Astrocyte (in vitro differentiated cells and primary cell): ENCODE data around the gene HTR3A.

Experiments used
- EZH2 ChIP-seq: IDR thresholded peaks from 2 replicates; pipeline ENCODE4 v1.6.1; 2012; ENCODE audit warnings: mild to moderate bottlenecking, low read length, inconsistent platforms; ENCODE audit not compliant: insufficient read depth
- TF ChIP-seq, protein P1 (sequence below): IDR thresholded peaks from 2 replicates; pipeline ENCODE4 v1.5.1; 2011; ENCODE audit warnings: low read depth, mild to moderate bottlenecking, inconsistent platforms, low read length, moderate library complexity; ENCODE audit not compliant: insufficient read depth

DNA sequence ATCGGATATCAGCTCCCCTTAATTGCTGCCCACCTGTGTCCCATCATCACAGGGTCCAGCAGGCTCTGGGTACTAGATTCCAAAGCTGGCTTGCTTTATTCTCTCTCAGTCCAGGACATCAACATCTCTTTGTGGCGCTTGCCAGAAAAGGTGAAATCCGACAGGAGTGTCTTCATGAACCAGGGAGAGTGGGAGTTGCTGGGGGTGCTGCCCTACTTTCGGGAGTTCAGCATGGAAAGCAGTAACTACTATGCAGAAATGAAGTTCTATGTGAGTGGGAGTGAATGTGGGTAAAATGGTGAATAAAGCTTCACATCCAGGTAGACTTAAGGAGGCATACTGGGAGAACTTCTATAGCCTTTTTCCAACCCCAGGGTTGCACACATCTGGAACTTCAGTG, 11.0 kb downstream of the HTR3A start:
- TF ChIP-seq, protein P1, sequence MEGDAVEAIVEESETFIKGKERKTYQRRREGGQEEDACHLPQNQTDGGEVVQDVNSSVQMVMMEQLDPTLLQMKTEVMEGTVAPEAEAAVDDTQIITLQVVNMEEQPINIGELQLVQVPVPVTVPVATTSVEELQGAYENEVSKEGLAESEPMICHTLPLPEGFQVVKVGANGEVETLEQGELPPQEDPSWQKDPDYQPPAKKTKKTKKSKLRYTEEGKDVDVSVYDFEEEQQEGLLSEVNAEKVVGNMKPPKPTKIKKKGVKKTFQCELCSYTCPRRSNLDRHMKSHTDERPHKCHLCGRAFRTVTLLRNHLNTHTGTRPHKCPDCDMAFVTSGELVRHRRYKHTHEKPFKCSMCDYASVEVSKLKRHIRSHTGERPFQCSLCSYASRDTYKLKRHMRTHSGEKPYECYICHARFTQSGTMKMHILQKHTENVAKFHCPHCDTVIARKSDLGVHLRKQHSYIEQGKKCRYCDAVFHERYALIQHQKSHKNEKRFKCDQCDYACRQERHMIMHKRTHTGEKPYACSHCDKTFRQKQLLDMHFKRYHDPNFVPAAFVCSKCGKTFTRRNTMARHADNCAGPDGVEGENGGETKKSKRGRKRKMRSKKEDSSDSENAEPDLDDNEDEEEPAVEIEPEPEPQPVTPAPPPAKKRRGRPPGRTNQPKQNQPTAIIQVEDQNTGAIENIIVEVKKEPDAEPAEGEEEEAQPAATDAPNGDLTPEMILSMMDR = no peak
- TF ChIP-seq EZH2 = no peak
